Activated CD8-positive, alpha-beta memory T cell treated with anti-CD3 and anti-CD28 coated beads for 24 hours (primary cell): ENCODE results near the gene REXO2.

Experiments
- DNase-seq: peaks from one replicate; pipeline ENCODE4 v3.0.0-alpha.2; 2020

Gene REXO2

GRCh38 chr11:114440971-114441763 is 1.9 kb downstream of the REXO2 start:
- no peak for DNase-seq

- DNase-seq: no peak
Observed at GRCh38 chr11:114441921-114442320, 2.7 kb downstream of the REXO2 start.

DNA sequence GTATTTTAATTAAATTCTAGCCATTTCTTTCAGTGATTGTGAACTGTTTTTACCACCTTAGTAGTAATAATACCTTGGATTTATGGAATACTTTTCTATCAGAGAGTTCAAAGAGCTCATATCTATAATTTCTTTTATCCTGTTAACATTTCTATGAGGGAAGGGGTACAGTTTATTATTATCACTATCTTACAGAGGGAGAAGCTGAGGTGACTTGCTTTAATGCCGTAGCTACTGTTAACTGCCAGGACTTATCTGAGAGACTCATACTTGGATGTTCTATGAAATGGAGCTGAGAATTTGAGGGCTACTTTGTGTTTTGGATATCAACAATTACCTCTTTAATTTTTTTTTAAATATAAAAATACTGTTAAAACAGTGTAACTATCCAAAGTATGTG is 3.3 kb downstream of the REXO2 start:
- DNase-seq: no peak

DNA sequence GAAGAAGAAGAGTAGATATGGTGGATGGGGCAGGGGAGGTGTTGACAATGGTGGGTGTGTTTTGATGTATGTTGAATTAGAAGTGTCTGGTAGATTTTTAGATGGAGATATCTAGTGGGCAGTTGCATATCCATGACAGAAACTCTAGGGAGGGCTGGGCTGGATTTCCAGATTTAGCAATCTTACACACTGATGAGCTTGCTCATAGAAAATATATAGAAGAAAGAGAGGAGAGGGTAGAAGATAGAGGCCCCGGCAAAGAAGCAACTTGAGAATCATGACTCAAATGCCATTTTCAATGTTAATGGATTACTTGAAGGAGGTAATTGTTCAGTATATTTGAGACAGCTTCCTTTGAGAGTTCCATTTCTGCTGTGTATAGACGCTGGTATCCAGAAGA is 8.2 kb downstream of the REXO2 start:
- DNase-seq: no peak

DNA sequence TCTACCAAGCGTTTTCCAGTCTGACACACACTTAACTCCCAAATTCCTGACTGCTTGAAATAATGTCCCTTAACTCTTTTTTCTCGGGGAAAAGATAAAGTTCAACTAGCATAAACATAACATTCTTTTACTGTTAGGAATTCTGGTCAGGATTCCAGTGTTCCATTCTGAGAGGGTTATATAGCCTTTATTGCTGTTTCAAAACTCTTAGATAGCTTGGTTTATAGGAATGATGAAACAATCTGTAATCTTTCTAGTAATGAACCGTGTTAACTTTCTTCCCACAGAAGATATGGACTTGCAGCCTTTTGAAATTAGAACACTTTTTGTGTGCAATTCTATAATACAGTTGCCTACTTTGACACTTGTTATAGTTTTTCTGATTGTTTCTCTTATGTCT is 8.6 kb downstream of the REXO2 start:
- no peak for DNase-seq

GRCh38 chr11:114448749-114449482 is 9.6 kb downstream of the REXO2 start:
- DNase-seq: no peak

- DNase-seq: no peak
Observed at GRCh38 chr11:114449845-114450244, 10.6 kb downstream of the REXO2 start.

DNA sequence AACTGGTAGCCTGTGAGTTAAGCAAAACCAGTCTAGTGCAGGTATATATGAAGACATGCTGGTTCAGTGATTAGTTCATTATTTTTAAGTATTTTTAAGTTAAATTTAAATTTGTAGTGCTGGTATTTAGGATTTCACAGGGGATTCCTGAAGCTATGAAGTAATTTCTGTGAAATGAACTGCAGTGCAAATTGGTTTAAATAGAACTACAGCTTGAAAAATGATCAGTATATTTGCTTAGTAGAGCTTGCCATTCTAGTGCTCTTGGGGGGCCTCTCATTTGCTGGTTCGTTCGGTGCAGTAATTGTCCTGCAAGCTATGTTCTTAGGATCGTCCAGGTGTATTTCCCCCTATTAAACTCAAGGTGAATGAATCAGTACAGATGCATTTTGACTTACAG is 13.1 kb downstream of the REXO2 start:
- no peak for DNase-seq

DNA sequence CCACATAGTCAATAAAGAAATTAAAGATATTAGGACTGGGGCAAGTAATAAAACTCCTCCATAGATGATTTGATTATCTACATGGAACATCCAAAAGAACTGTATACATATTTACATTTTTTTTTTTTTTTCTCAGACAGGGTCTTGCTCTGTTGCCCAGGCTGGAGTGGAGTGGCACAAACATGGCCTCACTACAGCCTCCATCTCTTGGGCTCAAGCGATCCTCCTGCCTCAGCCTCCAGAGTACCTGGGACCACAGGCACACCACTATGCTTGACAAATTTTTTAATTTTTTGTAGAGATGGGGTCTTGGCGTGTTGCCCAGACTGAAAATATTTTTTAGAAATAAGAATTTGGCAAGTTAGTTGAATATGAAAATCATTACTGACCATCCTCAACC is 24.7 kb downstream of the REXO2 start:
- no peak for DNase-seq

DNA sequence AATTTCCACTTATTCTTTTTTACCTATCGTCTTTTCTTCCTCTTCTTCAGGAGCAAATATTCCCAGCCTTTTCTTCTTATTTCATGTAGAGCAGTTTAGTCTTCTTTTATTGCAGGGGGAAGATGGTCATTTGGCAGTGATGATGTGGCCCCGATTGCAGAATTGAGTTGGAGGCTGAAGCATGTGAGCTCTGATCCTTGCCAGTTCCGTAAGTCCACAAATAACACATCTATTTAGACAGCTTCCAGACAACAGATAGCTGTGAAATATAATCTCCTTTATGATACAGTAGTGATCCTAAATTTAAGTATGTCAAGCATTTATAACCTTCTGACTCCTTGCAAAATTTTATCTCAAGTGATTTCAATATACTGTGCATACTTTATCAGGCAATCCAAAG is 27.5 kb downstream of the REXO2 start:
- no peak for DNase-seq

DNA sequence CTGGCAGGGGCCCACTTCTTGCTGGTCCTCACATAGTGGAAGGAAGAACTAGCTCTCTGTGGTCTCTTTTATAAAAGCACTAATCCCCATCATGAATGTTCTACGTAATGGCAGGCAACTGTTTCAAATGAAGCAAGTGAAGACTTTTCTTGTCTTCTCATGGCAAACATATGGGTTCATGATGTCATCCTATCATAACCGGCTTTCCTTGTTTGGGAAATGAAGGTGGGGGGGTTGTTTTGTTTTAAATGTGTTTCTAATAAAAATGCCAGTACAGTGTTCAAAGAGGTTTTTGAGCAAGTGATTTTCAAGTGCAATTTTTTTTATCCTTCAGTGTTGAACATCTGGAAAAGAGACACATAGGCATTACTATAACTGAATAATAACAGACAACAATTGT is 33.4 kb downstream of the REXO2 start:
- no peak for DNase-seq

DNA sequence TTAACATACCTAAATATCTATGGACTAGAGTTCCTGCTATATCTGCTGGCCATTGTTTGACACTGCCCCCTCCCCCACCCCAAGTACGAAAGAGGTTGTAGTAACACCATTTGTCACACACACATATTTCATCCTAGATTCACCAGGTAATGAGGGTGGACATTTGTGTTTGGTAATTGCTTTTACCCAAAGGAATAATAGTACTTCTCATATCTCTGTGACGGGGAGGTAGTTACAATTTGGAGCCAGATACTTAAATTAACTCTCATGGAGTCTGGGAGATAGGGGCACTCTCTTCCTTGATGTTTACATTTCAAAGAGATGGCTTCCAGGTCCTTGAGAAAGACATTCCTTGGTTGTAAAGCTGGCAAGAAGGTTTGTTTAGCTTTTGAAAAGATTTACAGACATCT is 38.7 kb downstream of the REXO2 start:
- DNase-seq: no peak

- no peak for DNase-seq
Observed at GRCh38 chr11:114478768-114479167, 39.5 kb downstream of the REXO2 start.

GRCh38 chr11:114479331-114479730 is 40.1 kb downstream of the REXO2 start:
- no peak for DNase-seq

DNA sequence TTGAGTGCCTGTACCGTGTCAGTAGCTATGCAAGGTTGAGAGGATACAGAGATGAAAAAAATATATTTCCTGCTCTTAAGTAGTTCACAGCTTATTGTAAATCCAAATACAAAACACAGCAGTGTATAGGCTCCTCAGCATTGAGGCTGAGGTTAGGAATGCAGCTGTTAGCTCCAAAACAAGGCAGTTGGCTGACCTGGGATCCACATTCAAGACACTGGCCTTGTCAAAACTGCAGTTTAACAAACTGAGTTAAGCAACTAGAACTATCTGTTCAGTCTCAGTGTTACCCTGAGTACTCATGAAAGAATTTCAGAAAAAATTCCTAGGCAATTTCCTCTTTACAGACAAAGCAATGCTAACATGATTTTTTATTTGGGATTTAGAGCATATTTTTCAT is 42.8 kb downstream of the REXO2 start:
- DNase-seq: no peak

GRCh38 chr11:114483929-114484328 is 44.7 kb downstream of the REXO2 start:
- no peak for DNase-seq

GRCh38 chr11:114496915-114497314 is 57.6 kb downstream of the REXO2 start:
- DNase-seq: no peak

DNA sequence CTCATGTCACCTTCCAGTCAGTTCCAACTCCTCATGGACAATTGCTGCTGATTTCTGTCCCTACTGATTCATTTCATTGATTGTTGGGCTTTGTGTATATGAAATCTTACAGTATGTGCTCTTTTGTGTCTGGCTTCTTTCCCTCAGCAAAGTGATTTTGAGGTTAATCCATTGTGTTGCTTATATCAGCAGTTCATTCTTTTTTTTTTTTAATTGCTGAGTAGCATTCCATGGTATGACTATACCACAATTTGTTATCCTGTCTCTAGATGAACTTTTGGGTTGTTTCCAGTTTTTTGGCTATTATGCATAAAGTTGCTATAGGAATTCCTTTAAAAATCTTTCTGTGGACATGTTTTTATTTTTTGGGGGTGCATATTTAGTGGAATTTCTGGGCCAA is 60.5 kb downstream of the REXO2 start:
- DNase-seq: no peak
